GM18502 (cell line): ENCODE results near the gene TMEM158.

Source experiments
- ATAC-seq: cut with Tn5 transposase; IDR thresholded peaks from one replicate; pipeline ENCODE4 v1.9.1; 2021; ENCODE audit warnings: mild to moderate bottlenecking; ENCODE audit not compliant: unreplicated experiment, poor library complexity

The TMEM158 gene

GRCh38 chr3:45226206-45226915 is at the start of gene TMEM158:
Gene TMEM158, minus strand, starts transcription at chr3:45226287. Its CDS starts 260 bp downstream, at chr3:45226027.
- ATAC-seq = peak; percentile 80

GRCh38 chr3:45275006-45275704 is 49.1 kb upstream of the TMEM158 start:
- no peak for ATAC-seq

DNA sequence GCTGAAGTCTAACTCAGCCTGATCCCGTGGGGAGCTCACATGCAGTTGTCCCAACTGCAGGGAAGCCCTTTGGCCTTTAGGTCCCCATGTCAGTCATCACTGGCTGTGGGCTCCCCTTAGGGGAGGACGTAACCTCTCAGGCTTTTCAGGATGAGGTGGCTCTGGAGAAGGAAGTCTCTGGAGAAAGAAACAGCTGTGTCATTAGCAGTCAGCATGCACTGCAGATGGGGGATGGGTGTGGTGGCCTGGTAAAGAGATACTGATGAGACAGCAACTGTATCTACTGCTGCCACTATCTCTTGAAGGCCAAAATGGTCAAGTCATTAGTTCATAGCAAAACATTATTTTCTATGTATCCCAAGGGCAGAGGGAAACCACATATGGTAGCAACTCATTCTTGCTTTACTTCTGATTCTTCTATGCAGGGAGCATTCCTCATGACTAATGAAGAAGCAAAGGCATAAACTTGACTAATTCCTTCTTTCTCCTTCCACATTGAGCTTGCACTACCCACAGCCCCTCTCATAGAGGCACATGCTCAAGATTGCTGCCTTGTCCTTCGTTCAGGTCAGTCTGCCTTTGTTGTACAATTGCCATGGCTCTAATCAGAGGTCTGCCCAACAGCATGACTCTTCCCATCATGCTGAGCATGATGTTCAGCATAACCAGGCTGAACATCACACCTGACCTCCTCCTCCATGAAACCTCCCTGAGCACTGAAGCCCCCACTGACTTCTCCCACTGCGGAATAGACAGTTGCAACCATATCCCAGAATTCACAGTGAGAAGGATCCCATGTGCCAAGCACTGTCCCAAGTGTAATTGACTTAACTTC is 47.8 kb upstream of the TMEM158 start:
- no peak for ATAC-seq

DNA sequence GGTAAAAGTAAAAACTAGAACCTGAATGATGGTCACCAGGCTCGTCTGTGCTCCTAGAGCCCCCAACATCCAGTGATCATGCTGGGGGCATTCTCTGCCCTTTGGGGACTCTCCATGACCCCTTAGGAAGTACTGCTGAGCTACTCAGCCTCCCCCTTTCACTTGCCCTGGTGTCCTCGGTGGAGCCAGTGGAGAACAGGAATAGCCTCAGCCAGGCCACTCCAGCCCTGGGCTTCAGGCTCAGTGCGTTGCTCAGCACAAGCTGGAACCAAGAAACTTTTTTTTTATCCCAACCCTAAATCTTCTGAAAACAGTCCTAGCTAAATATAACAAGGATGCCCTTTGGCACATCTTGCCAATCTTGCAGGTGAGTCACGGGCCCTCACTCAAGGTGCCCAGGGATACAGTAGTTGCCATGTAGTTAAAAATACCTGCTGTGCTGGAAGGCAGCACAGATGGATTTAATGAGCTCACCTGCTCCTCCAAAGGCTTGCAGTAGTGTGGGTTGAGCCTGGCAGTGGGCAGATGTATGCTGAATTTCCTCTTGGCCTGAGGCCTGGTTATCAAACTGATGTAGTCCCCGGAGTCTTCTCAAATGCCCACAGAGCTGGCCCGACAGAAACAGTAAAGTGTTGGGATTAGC is 46.9 kb upstream of the TMEM158 start:
- no peak for ATAC-seq

DNA sequence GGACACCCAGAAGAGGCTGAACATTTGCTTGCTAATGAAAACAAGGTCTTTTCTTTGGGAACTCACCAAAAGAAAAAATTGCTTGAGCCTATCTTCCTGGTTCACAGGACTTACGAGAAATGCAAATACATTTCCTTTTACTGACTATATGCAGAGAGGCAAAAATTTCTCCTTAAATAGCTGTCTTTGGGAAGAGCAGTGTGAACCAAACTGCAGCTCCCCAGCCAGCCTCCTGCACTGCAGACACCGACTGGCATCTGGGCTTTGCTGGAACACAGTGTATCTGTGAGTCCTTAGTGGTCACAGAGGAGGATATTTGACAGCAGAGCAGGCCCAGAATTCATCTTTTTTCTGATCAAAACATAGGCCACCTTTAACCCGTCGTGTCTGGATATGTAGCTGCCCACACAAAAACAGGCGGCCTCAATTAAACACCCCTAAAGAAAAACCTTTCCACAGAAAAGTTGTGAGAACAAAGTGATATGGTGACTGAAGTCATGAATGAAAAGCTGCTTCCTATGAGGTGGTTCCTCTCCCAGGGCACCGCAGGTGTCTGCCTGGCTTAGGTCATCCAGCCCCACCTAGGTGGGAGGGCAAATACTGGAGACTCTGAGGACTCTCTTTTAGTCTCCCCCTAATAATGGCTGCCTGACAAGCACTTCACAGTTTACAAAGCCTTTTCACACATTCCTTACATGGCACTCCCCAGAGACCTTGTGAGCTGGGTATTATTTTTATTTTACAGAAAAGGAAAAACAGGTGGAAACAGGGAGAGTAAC is 46.1 kb upstream of the TMEM158 start:
- no peak for ATAC-seq

DNA sequence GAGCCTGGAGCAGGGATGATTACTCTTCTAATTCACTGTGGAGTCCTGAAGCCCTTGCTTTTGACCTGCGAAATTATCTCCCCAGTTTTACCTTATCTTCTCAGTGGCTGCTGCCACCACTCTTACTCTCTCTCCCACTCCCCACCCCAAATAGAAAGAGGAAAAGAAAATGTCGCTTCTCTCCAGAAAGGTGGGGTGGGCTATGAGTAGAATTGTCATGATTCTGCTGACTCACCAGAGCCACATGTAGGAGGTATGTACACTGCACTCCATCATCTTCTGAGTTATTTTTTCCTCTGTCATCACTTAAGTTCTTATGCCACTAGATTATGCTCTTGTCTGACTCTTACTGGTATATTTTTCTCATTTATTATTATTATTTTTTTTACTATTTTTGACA is 43.9 kb upstream of the TMEM158 start:
- no peak for ATAC-seq

- no peak for ATAC-seq
These were observed 41.0 kb upstream of the TMEM158 start for GRCh38 chr3:45267097-45267496.

DNA sequence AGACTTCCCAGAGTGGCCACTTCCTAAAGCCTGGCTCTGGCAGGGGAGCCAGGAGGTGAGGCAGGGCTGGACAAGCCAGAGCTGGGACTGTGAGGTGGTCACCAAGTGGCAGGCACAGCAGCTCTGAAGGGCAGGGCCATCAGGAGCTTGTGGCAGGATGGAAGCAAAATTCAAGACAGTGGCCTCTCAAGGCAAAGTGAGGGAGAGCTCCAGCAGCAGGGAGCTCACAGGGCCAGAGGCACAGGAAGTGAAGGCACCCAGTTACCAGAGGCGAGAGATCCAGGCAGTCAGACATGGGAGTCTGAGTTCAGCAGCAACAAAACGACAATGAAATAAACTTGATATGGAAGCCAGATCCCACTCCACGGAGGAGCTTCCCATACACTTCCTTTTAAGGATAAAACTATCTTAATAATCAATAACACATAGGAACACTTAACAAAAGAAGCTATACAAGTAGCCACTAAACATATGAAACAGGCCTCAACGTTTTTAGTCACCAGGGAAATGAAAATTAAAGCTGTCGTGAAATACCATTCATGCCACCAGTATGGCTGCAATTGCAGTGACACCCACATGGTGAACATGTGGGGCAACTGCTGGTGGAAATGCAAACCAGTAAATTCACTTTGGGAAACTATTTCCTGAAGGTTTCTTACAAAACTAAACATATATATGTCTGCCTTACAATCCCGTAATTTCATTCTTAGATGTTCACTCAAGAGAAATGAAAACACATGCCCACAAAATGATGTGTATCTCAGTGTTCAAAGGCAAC is 35.4 kb upstream of the TMEM158 start:
- no peak for ATAC-seq

- ATAC-seq = no peak
These were observed 33.0 kb upstream of the TMEM158 start for GRCh38 chr3:45259133-45259532.

GRCh38 chr3:45258317-45258716 is 32.2 kb upstream of the TMEM158 start:
- no peak for ATAC-seq

DNA sequence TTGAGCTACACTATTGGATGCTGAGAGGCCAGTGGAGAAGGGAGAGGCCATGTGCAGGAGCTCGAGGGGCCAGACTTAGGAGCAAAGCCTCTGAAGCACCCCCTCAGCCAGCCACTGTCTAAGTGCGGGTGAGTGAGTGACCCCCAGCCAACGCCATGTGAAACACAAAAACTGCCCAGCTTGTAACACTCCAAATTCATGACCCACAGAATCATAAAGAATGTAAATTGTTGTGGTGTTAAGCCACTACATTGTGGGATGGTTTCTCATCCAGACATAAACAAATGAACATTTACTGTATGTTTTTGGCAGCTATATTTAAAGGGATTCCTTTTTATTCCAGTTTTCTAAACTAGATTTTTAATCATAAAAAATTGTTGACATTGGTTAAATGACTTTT is 27.2 kb upstream of the TMEM158 start:
- ATAC-seq = no peak

- no peak for ATAC-seq
These were observed 26.7 kb upstream of the TMEM158 start for GRCh38 chr3:45252826-45253225.

DNA sequence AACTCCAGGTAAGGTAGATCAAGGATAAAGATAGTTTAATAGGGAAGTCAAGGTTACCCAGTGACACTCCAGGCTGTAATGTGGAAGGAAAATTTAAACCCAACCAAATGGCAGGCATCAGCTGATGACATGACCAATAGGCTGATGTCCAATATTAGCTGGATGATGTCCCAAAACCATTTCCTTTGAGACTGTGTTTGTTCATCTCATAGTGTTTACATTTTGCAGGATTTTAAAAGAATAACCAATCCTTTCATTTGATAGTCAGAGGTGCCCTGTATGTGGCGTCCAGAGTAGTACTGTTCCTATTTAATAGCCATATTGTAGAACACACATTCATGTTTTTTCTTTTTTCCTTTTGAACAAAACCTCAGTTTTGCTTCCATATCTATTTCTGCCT is 23.3 kb upstream of the TMEM158 start:
- ATAC-seq = no peak

- no peak for ATAC-seq
These were observed 20.2 kb upstream of the TMEM158 start for GRCh38 chr3:45246241-45246640.

DNA sequence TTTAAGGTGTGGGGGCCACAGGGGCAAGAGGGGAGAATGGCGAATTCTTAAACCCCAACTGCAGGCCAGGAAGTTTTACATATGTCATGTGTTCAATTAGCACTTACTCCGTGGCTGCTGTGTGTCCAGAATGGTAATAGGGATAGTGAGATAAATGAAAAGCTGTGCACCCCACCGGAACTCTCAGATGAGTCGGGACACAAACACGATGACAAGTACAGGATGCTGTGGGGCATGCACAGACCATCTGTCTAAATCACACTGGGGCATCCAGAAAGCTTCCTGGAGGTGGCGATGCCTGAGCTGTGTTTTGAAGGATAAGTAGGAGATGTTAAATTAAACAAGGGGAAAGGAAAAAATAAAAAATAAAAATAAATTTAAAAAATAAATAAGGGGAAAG is 18.3 kb upstream of the TMEM158 start:
- no peak for ATAC-seq

DNA sequence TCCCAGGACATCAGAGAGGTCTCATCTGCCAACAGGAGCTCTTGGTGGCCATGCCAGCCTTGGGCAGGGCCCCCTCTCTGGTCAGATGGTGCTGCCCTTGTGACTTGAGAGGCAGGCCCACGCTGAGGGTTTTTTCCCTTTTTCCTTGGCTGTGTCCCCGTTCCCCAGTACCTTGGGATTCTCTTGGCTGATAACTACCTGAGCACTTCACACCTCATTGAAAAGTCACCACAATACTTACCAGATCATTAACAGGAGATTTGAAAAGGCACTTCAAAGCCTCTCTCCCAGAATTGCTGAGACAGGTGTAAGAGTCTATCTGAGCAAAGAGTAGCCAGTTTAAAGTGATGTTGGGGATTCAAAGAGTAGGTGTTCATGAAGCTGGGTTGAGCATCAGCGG is 15.1 kb upstream of the TMEM158 start:
- no peak for ATAC-seq

DNA sequence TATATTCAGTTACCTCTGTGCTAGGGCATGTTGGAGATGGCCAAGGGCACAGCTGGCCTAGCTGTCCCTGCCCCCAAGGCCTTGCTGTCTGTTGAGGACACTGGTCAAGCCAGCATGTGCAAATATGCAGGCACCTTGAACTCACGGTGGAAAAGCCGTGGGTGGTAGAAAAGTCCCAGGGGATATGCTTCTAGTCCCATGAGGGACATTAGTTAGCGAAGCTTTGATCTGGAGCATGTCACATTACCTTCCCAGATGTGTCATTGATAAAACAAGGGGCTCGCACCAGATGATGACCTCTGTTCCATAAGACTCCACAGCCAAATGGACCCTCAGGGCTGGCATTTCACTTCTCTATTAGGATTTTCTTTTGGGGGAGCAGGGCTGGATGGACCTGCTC is 14.2 kb upstream of the TMEM158 start:
- no peak for ATAC-seq

DNA sequence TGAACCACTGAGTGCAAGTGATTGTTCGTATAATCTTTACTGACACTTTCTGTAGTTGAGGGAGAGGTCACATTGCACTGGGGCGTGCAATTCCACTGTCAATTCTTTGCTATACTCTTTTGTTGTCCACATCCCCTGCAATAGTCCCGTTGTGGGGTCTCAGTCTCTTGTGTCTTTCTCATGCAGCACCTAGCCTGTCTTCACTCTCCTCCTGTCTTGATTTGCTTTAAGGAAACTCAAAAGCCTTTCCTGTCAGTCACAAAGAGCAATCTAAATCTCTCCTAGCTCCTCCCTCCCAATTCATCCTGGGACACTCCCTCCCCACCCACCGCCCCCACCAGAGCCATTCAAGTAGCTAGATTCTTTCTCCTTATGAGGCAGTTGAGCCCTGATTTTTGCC is 13.2 kb upstream of the TMEM158 start:
- no peak for ATAC-seq

- ATAC-seq = no peak
These were observed 10.9 kb upstream of the TMEM158 start for GRCh38 chr3:45236964-45237363.
